Thyroid gland (tissue), 4 donors: Measurements from ENCODE around the gene KCNJ6.

Source experiments
- CTCF ChIP-seq, 6 experiments: fragments of 200-600 bp in 3 of 6; fragments of 450-650 bp in 3 of 6; sonication (generic) in 3 of 6; IDR thresholded peaks; one replicate each; pipeline ENCODE4 v1.5.1; 2016 to 2019; ENCODE audit warnings: antibody characterized with exemption in 6 of 6, mild to moderate bottlenecking in 2 of 6, inconsistent platforms in 1 of 6, moderate library complexity in 1 of 6
- POLR2A ChIP-seq, 2 donors: fragments of 450-650 bp; IDR thresholded peaks; one replicate each; pipeline ENCODE4 v1.6.1; 2017; ENCODE audit warnings: antibody characterized with exemption in 2 of 2, mild to moderate bottlenecking in 2 of 2, moderate library complexity in 1 of 2

- TF ChIP-seq CTCF (IDR thresholded peaks at IDR 0.05) (no peak), POLR2A (IDR thresholded peaks at IDR 0.05) (no peak)
Observed at GRCh38 chr21:37915497-37915911, 753 bp downstream of the KCNJ6 start.
